Liver (tissue), 9 donors: ENCODE measurements around the gene UAP1. TPM values are rescaled to one million over a fixed set of nuclear protein-coding genes. Genes with fewer than 3 reads are reported as not detected.

Source experiments
- DNase-seq: peaks from one replicate; pipeline ENCODE4 v3.0.0-alpha.2; 2017; ENCODE audit warnings: low spot score
- H3K27ac ChIP-seq, 2 donors: one replicate each; pipeline ENCODE4 v1.7.0; 2013; ENCODE audit warnings: inconsistent platforms in 2 of 2, low read length in 2 of 2, control low read depth in 1 of 2, low read depth in 1 of 2, mild to moderate bottlenecking in 1 of 2
- H3K27me3 ChIP-seq, 4 donors: one replicate each; pipeline versions ENCODE4 v1.6.1 to v1.7.0; 2013; ENCODE audit warnings: low read length in 3 of 4, inconsistent platforms in 1 of 4, mild to moderate bottlenecking in 1 of 4, moderate library complexity in 1 of 4; ENCODE audit not compliant: control insufficient read depth in 4 of 4, insufficient read depth in 4 of 4
- H3K36me3 ChIP-seq, 4 donors: one replicate each; pipeline versions ENCODE4 v1.6.1 to v1.7.0; 2013; ENCODE audit warnings: low read length in 3 of 4, mild to moderate bottlenecking in 3 of 4, low read depth in 1 of 4, moderate library complexity in 1 of 4; ENCODE audit not compliant: control insufficient read depth in 4 of 4, insufficient read depth in 3 of 4
- H3K4me1 ChIP-seq, 4 donors: one replicate each; pipeline versions ENCODE4 v1.6.1 to v1.7.0; 2013; ENCODE audit warnings: low read length in 3 of 4, mild to moderate bottlenecking in 3 of 4, moderate library complexity in 1 of 4; ENCODE audit not compliant: control insufficient read depth in 4 of 4, insufficient read depth in 4 of 4
- H3K4me3 ChIP-seq, 3 donors: one replicate each; pipeline versions ENCODE4 v1.6.1 to v1.7.0; 2013; ENCODE audit warnings: low read length in 3 of 3, control low read depth in 1 of 3, low read depth in 1 of 3, mild to moderate bottlenecking in 1 of 3
- H3K9ac ChIP-seq, 2 donors: one replicate each; pipeline ENCODE4 v1.7.0; 2013; ENCODE audit warnings: low read length in 2 of 2, mild to moderate bottlenecking in 2 of 2, moderate library complexity in 2 of 2, control low read depth in 1 of 2, low read depth in 1 of 2
- H3K9me3 ChIP-seq, 4 donors: one replicate each; pipeline versions ENCODE4 v1.6.1 to v1.7.0; 2013; ENCODE audit warnings: low read length in 3 of 4; ENCODE audit not compliant: control insufficient read depth in 4 of 4
- ATF3 ChIP-seq: IDR thresholded peaks from 2 replicates; pipeline ENCODE4 v1.6.1; 2016; ENCODE audit warnings: antibody characterized with exemption
- CTCF ChIP-seq: fragments of 150-350 bp; IDR thresholded peaks from 2 replicates; pipeline ENCODE4 v1.5.1; 2017; ENCODE audit warnings: improper control_type of control experiment, low read depth, low read length; ENCODE audit not compliant: missing input control
- FOXA1 ChIP-seq: IDR thresholded peaks from 2 replicates; pipeline ENCODE4 v1.6.1; 2016; ENCODE audit warnings: antibody characterized with exemption
- FOXA2 ChIP-seq: IDR thresholded peaks from 2 replicates; pipeline ENCODE4 v1.6.1; 2016; ENCODE audit warnings: antibody characterized with exemption
- GABPA ChIP-seq, 2 donors: IDR thresholded peaks in 1 of 2; conservative IDR thresholded peaks in 1 of 2; 2 replicates each; pipeline ENCODE4 v1.6.1; 2016; ENCODE audit warnings: antibody characterized with exemption in 2 of 2, mild to moderate bottlenecking in 1 of 2, moderate library complexity in 1 of 2
- HNF4A ChIP-seq, 2 donors: conservative IDR thresholded peaks; 2 replicates each; pipeline ENCODE4 v1.6.1; 2016; ENCODE audit warnings: antibody characterized with exemption in 2 of 2, mild to moderate bottlenecking in 2 of 2
- HNF4G ChIP-seq: IDR thresholded peaks from 2 replicates; pipeline ENCODE4 v1.6.1; 2016; ENCODE audit warnings: antibody characterized with exemption
- JUND ChIP-seq, 2 donors: IDR thresholded peaks; 2 replicates each; pipeline ENCODE4 v1.6.1; 2016; ENCODE audit warnings: antibody characterized with exemption in 2 of 2
- MAX ChIP-seq: IDR thresholded peaks from 2 replicates; pipeline ENCODE4 v1.6.1; 2016; ENCODE audit warnings: antibody characterized with exemption
- RAD21 ChIP-seq, 2 donors: IDR thresholded peaks; 2 replicates each; pipeline ENCODE4 v1.6.1; 2016; ENCODE audit warnings: antibody characterized with exemption in 2 of 2, mild to moderate bottlenecking in 2 of 2
- REST ChIP-seq: IDR thresholded peaks from 2 replicates; pipeline ENCODE4 v1.6.1; 2016; ENCODE audit warnings: antibody characterized with exemption, mild to moderate bottlenecking
- RXRA ChIP-seq, 2 donors: IDR thresholded peaks; 2 replicates each; pipeline ENCODE4 v1.6.1; 2017 to 2018; ENCODE audit warnings: antibody characterized with exemption in 2 of 2, mild to moderate bottlenecking in 1 of 2
- SP1 ChIP-seq: IDR thresholded peaks from 2 replicates; pipeline ENCODE4 v1.6.1; 2018; ENCODE audit warnings: antibody characterized with exemption, mild to moderate bottlenecking
- TAF1 ChIP-seq: conservative IDR thresholded peaks from 2 replicates; pipeline ENCODE4 v1.6.1; 2016; ENCODE audit warnings: antibody characterized with exemption, mild to moderate bottlenecking
- YY1 ChIP-seq: IDR thresholded peaks from 2 replicates; pipeline ENCODE4 v1.6.1; 2016; ENCODE audit warnings: antibody characterized with exemption, mild to moderate bottlenecking
- ZBTB33 ChIP-seq: IDR thresholded peaks from 2 replicates; pipeline ENCODE4 v1.6.1; 2016; ENCODE audit warnings: antibody characterized with exemption
- WGBS: extraction: QIAGEN DNeasy Blood & Tissue Kit; methylation state at CpG from one replicate; pipeline ENCODE4 v1.1.7; 2013; 5-methylcytosine and 5-hydroxymethylcytosine counted together
- polyA plus RNA-seq, 2 donors: library from polyadenylated mRNA; stranded (reverse) in 1 of 2; unstranded in 1 of 2; fragments of 200-250 nt in 1 of 2; fragments of >200 nt in 1 of 2; fragmentation: Nextera tagmentation in 1 of 2; extraction: Ambion mirVana in 1 of 2; gene quantifications; one replicate each; pipeline versions ENCODE4 v1.2.1 to v1.2.3, GENCODE V29; 2013 to 2015
- total RNA-seq, 2 donors: library from RNA; depleted of rRNA; stranded (reverse); fragments of >200 nt; gene quantifications; one replicate each; pipeline ENCODE4 v1.2.3, GENCODE V29; 2014
- donor health status: healthy.
- donor health status: healthy.
- donor health status: healthy.
- donor health status: healthy.
- donor health status: healthy.

The UAP1 gene
- total and polyA plus RNA-seq, 4 donors, result 28.9 to 120 (median 51.7) TPM

GRCh38 chr1:162548170-162548569 is 13.4 kb upstream of the UAP1 start:
- peaks cover 0 to 1% (median 0%) of the 10 kb centered on the region in 4 donors for H3K9me3 ChIP-seq
- H3K4me3 ChIP-seq, result no peak overlapping the region
- H3K9ac ChIP-seq, result no peak overlapping the region
- no peak for DNase-seq
- 89% methylated on average over 4 of the region's 4 CpGs for WGBS
- H3K27me3 ChIP-seq, result no peaks in the 10 kb centered on the region
- H3K27ac ChIP-seq, result no peak overlapping the region
- no peak for TF ChIP-seq SP1
- TF ChIP-seq MAX, result no peak
- no peak for TF ChIP-seq GABPA (IDR thresholded peaks at IDR 0.05 in 1 of 2, conservative IDR thresholded peaks at IDR 0.05 in 1 of 2)
- no peak for TF ChIP-seq HNF4G
- no peak for TF ChIP-seq ZBTB33
- no peak for TF ChIP-seq HNF4A (conservative IDR thresholded peaks at IDR 0.05)
- no peak for TF ChIP-seq TAF1
- no peak for TF ChIP-seq RAD21 (IDR thresholded peaks at IDR 0.05)
- no peak for TF ChIP-seq YY1
- no peak for TF ChIP-seq REST
- no peak for TF ChIP-seq FOXA1
- no peak for TF ChIP-seq CTCF
- TF ChIP-seq ATF3, result no peak
- TF ChIP-seq JUND (IDR thresholded peaks at IDR 0.05), result no peak
- no peak for TF ChIP-seq FOXA2
- TF ChIP-seq RXRA (IDR thresholded peaks at IDR 0.05), result no peak
- peaks cover 1 to 20% (median 12%) of the 10 kb centered on the region in 4 donors for H3K4me1 ChIP-seq
- H3K36me3 ChIP-seq, result no peaks in the 10 kb centered on the region

- WGBS, result 93% methylated on average over 2 of the region's 2 CpGs
These were observed 12.5 kb upstream of the UAP1 start for GRCh38 chr1:162549001-162549400.

More at GRCh38 chr1:162549001-162549400, 12.5 kb upstream of the UAP1 start:
- H3K27ac ChIP-seq, result no peak overlapping the region
- H3K36me3 ChIP-seq, result no peaks in the 10 kb centered on the region
- H3K4me1 ChIP-seq, result peaks cover 1 to 20% (median 12%) of the 10 kb centered on the region in 4 donors
- H3K9me3 ChIP-seq, result no peaks in the 10 kb centered on the region
- TF ChIP-seq REST, result no peak
- no peak for TF ChIP-seq YY1
- TF ChIP-seq MAX, result no peak
- no peak for TF ChIP-seq HNF4G
- no peak for TF ChIP-seq TAF1
- no peak overlapping the region for H3K9ac ChIP-seq
- H3K27me3 ChIP-seq, result no peaks in the 10 kb centered on the region
- DNase-seq, result no peak
- no peak overlapping the region for H3K4me3 ChIP-seq
